NOMO-1 treated with dmso at 0.1 percent for 144 hours (cell line): ENCODE results near the gene FBXW8.
A peak's percentile ranks its signal among the peaks of the same experiment; 100 is the strongest.

Experiments used
- DNase-seq: peaks from one replicate; lab custom pipeline; 2025; ENCODE audit not compliant: unreplicated experiment; lab: John Stamatoyannopoulos, UW

Gene FBXW8

DNA sequence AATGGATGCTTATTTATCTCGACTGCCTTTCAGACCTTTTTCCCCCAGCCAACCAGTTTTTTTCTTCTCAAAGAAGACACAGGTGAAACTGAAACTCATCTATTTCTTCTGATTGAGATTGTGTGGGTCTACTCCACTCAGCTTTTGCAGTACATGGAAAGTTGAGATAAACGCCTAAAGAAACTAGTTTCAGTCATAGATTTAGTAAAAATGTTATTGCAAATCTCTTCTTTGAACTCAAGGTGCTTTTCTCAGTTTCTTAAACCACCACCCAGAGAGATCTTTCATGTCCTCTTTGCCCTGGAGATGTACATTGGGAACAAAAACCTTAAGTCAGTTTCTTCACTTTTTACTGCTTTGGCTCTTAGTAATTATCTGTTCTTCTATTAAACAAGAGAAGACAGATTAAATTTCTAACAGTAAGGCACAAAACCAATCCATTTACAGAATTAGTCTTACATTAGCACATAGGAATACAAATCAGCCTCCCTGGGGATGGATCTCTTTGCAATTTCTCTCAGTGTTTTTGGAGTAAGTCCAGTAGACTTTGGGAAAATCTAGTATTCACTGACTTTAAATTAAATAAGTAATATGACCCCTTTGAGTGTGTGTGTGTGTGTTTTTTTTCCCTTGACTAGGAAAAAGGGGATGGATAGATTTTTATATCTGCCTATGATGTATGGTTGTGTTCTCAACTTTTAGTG lies 11.6 kb downstream of the FBXW8 start:
- DNase-seq, result no peak

GRCh38 chr12:116924558-116925453 lies 14.1 kb downstream of the FBXW8 start:
- peak; percentile 22 for DNase-seq

- no peak for DNase-seq
These were observed 15.8 kb downstream of the FBXW8 start for GRCh38 chr12:116926283-116927243.

DNA sequence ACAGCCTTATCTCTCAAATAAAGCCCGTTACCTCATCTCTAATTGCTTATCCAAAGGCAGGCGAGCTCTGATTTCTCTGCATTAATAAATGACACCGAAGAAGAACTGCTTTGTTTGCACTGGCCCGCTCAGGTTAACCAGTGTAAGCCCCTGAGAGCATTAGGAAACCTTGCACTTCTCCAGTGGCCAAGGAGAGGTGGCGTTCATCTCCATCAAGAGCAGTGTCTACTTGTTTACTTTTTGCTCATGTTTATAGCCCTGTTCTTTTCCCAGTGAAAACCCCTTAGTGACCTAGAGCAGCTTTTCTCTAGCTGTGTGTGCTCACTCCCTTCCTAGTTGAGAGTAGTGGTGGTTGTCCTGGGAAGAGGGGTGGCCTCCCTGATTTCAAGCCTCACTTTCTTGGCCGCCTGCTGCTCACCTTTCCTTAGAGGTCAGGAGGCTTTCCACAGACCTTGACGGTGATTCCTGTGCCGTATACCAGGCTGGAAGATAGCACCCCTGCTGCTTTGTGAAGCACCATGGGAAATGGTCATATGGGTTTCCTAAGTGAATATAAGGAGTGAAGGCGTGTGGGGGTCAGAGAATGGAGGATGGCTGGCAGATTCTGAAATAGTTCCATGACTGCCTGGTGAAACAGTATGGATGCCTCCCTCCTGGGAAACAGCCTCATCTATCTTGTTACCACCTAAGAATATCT lies 16.6 kb downstream of the FBXW8 start:
- no peak for DNase-seq

- DNase-seq, result no peak
These were observed 17.8 kb downstream of the FBXW8 start for GRCh38 chr12:116928504-116928903.

DNA sequence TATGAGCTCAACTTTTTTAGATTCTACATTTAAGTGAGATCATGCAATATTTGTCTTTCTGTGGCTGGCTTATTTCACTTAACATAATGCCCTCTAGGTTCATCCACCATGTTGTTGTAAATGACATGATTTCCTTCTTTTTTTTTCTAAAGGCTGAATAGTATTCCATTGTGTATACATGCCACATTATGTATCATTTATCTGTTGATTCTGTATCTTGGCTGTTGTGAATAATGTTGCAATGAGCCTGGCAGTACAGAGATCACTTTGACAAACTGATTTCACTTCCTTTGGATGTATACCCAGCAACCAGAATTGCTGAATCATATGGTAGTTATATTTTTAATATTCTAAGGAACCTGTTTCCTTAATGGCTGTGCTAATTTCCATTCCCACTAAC lies 19.1 kb downstream of the FBXW8 start:
- DNase-seq, result no peak

DNA sequence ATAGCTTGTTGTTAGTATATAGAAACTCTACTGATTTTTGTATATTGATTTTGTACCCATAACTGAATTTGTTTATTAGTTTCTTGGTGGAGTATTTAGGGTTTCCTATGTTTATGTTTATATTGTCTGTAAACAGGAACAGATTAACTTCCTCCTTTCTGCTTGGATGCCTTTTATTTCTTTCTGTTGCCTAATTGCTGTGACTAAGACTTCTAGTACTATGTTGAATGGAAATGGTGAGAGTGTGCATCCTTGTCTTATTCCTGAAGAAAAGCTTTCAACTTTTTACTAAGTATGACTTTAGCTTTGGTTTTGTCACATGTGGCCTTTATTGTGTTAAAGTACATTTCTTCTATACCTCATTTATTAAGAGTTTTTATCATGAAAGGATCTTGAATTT lies 20.9 kb downstream of the FBXW8 start:
- no peak for DNase-seq

GRCh38 chr12:116933091-116933490 lies 22.3 kb downstream of the FBXW8 start:
- DNase-seq, result no peak

DNA sequence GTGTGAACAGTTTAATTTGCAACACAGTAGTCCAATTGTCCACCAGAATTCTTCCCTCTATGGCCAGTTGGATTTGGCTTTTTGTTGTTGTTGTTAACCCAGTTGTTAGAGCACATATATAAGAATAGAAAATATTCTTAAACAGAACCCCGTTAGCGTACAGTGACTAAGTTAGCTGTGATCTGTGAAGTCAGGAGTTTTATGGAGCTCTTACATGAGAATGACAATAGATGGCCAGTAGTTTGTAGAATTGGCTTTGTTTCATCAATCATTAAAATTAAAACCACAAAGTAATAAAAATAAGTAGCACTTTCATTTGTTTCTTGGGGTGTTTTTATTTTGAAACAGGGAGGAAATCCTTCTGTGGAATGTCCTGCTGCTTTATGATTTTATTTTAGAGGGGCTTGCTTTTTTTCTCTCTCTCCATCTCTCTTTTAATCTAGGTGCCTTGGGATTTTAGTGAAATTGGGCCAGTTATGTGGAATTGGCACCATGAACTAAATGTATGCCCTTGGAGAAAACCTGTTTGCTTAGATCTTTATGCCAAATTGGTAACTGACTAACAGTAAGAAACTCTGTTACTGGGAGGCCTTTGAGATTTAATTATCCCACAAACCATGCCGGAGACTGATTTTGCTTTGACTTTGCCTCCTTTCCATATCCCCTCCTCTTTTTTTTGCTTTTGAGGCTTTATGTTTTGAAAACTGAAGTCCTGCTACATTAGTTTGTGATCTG lies 22.9 kb downstream of the FBXW8 start:
- no peak for DNase-seq

- DNase-seq, result no peak
These were observed 24.4 kb downstream of the FBXW8 start for GRCh38 chr12:116934908-116935705.

DNA sequence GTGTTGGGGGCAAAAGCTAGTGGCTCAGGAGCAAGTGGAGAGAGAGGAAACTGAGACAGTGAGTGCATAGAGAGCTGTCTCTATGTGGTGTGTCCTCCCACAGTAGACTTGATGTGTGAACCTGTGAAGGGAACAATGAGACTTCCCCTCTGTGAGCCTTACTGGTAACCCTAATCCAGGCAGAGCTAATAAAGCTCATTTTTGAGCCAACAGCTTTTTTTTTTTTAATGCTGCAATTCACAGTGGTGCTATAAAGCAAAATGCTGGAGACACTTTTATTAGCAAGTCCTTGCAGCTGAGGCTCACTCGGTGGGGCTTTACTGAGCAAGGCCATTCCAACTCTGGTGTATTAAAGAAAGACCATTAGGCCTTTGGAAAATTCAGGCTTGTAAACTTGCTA lies 26.9 kb downstream of the FBXW8 start:
- no peak for DNase-seq

DNA sequence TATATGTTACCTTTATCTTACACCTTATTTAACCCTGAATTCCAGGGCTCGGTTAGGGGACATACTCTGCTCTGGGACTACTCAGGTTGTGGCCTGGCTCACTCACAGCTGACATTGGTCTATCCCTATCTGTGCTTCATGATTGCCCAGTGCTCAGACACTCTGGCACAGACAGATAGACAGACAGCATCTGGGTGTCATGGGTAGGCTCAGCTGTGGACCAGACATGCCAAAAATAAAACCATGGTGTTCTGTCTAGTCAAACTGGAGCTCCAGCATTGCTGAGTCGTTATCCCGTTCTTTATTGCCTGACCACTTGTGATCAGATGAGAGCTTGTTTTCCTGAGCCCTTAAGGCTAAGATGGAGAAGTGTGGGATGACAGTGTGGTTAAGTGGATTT lies 29.0 kb downstream of the FBXW8 start:
- no peak for DNase-seq

DNA sequence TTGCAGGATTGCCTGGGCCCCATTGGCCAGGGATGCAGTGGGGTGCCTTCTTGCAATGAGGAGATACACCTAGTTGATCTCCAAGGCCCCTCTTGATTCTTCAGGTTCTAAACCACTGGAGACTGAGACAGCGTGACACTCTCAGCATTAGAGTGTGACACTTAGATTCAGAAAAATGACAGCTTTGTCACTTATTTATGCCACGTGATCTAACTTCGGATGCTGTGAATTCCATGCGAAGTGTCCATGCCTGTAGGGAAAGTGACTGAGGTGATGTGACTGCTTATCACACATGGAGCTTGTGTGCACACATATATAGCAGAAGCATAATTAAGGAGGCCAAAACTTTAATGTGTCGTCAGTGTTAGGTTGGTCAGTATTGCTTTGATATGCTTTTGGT lies 30.4 kb downstream of the FBXW8 start:
- no peak for DNase-seq

DNA sequence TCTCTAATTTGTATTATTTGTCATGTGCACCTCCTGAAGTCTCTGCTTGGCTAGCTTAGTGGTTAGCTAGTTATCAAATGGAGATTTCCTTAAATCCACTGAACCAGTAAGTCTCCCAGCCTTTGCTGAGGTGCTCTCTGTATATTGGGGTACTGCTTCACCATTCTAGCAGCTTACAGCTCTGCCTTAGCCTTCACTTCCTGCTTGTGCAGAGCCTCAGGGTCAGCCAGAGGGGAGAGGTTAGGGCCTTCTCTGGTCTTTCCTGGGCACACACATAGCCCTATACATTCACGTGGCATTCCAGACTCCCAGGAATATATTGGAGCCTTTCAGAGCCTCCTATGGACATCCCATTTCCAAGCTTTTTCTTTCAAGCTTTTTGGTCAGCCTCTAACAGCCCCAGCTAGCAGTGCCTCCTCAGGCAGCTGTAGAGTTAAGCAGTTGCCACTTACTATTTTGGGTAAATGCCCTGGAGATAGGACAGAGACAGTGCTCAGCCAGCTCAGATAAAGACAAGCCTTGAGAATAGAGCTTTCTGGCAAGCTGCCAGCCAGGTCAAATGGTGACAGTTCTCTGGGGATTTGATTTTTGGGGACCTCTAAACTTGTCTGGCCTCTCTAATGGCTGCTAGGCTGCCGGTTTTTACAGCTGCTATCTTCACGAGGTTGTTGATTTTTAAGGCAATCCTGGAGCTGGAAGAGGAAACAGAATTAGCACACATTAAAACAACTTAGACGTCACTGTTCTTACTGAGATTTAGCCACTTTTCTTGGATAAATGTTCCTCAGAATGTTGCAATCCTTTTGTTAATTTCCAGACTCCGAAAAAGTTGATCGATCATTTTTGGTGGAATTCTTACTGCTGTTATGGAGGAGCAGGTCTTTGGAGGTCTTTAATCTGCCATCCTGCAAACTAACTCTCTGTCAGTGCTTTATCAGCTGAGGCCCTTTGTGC lies 32.9 kb downstream of the FBXW8 start:
- DNase-seq, result no peak

DNA sequence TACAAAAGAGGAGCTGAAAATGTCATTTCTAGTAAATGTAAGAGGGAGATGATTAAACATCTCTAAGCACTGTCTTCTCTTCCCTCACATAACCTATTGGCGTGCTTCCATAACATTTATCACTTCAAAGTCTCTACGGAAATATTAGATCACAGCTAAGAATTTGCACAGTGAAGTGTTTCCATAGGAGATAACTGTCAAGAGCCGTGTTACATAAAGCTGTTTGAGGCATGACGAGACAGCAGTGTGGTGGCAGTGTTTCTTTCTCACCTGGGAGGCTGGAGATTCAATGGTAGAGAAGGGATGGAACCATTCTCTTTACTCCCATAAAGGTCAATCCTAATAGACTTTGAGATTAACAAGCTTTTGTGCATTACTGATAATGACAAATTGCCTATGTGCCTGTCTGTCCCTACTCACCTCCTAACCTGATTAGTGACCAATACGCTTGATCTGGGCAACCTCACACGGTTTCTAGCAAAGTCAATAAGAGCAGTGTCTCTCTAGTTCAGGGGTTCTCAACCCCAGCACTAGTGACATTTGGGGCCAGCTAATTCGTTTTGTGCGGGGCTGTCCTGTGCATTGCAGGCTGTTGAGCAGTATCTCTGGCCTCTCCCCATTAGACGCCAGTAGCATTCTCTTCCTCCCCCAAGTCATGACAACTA lies 35.3 kb downstream of the FBXW8 start:
- no peak for DNase-seq

DNA sequence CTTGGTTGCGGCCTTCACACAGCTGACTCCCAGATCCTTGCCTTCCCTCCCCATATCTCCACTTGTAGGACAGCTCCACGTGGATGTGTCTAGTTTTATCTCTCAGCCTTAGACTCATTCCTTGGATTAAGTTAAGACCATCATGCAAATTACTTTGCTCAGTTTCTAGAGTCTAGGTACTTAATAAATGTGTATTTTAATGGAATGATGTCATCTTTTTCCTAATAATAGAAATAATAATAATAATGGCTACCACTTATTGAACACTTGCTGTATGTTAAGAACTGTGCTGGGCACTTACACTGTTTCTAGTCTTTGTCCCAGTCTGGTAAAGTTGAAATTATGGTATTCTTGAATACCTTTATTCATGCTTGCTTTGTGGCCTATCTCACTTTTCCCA lies 37.5 kb downstream of the FBXW8 start:
- DNase-seq, result no peak

DNA sequence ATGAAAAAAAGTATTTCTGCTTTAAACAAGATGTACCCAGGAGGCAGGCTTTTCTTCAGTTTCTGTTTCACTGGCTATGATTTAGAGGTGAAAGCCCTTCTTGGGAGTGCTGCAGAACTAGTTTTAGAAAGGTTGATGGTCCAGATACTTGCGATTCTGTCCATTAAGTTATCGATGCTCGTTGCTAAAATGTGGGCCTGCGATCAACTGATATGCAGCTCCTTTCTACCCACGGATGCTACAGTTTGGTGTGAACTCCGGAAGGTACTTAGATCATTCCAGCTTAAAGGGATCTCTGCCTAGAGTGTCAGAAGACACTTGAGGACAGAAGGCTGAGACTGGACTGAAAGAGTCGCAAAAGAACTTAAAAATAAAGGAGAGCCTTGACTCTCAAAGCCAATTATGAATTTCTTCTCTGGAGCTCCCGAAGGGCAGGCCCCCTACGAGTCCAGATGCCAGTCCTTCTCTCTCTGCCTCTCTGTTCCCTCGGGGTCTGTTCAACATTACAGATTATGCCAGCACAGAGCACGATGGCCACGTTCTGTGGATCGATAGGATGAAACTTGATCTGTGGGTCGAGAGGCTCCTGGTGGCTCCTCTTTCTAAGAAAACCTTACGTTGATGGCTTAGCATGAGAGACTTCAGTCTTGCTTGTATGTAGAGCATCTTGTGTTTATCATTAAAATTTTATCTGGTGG lies 40.0 kb downstream of the FBXW8 start:
- no peak for DNase-seq
